ENCODE measurements around the gene EXO1. TPM values are rescaled to one million over a fixed set of nuclear protein-coding genes. Genes with fewer than 3 reads are reported as not detected.

The EXO1 gene
- total RNA-seq, 4 donors from 2014 or later, result 0.46 to 1.5 (median 1.4) TPM; not detected in 1

DNA sequence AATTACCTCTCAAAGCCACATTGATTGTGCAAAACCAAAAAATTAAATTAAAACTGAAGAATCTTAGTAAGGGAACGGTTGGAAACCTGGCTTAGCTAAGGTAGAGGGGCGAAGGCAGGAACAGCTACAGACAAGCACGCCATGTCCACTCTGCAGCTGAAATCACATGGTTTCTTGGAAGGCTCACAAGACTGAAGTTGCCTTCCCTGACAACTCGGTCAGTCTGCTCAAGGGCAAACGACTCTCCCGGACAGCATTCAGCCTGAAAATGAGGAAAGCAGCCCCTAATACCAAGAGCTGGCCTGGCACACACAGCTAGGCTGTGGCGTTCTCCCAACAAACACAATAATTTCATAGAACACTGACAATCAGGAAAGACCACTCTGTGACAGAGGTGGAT lies 86.9 kb downstream of the EXO1 start:
- H3K4me3 ChIP-seq, result no peak overlapping the region
- DNase-seq (ENCODE audit: extremely low spot score), result no peak
- no peaks in the 10 kb centered on the region for H3K27me3 ChIP-seq
- H3K4me1 ChIP-seq, result no peaks in the 10 kb centered on the region
- peaks cover 0 to 5% (median 0%) of the 10 kb centered on the region in 4 donors for H3K9me3 ChIP-seq
- WGBS, result 64% methylated on average over 7 of the region's 7 CpGs
- no peaks in the 10 kb centered on the region for H3K36me3 ChIP-seq
- TF ChIP-seq POLR2A (IDR thresholded peaks at IDR 0.05; ENCODE audit: low read depth) (no peak), EP300 (IDR thresholded peaks at IDR 0.05) (no peak), POLR2AphosphoS5 (IDR thresholded peaks at IDR 0.05) (no peak)
- TF ChIP-seq, protein P1, sequence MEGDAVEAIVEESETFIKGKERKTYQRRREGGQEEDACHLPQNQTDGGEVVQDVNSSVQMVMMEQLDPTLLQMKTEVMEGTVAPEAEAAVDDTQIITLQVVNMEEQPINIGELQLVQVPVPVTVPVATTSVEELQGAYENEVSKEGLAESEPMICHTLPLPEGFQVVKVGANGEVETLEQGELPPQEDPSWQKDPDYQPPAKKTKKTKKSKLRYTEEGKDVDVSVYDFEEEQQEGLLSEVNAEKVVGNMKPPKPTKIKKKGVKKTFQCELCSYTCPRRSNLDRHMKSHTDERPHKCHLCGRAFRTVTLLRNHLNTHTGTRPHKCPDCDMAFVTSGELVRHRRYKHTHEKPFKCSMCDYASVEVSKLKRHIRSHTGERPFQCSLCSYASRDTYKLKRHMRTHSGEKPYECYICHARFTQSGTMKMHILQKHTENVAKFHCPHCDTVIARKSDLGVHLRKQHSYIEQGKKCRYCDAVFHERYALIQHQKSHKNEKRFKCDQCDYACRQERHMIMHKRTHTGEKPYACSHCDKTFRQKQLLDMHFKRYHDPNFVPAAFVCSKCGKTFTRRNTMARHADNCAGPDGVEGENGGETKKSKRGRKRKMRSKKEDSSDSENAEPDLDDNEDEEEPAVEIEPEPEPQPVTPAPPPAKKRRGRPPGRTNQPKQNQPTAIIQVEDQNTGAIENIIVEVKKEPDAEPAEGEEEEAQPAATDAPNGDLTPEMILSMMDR (IDR thresholded peaks at IDR 0.05), result no peak
- intact Hi-C loops (cut with DNase I), result no loop called here
- H3K27ac ChIP-seq (replicated peaks in 1 of 4), result no peak overlapping the region

Other genes starting within 250 kb of the EXO1 start
- 1 to 10 TPM; 4.6 to 8.2 (median 5.0) TPM for gene CHML, start 207.8 kb upstream of the EXO1 start, total RNA-seq
- gene OPN3, start 207.8 kb upstream of the EXO1 start, total RNA-seq, result 10 to 100 TPM in 2 of 4 donors, 1 to 10 TPM in 2; 5.3 to 12.4 (median 8.0) TPM
- not detected for gene WDR64, start 195.9 kb upstream of the EXO1 start, total RNA-seq
- gene BECN2, start 109.6 kb downstream of the EXO1 start, total RNA-seq, result not detected
- 10 to 100 TPM in 2 of 4 donors, 1 to 10 TPM in 2; 5.4 to 19.3 (median 11.6) TPM for gene MAP1LC3C, start 150.9 kb downstream of the EXO1 start, total RNA-seq

All from esophagus muscularis mucosa (tissue), 4 donors.